SU-DHL-6 (cell line): Measurements from ENCODE around the gene RECK.

Source experiments
- EZH2phosphoT487 ChIP-seq: fragments of 200-600 bp; sonication (generic), shearing (Covaris generic); conservative IDR thresholded peaks from 2 replicates; pipeline ENCODE4 v1.6.1; 2018; ENCODE audit warnings: mild to moderate bottlenecking, antibody characterized with exemption, low read length, moderate library complexity, mixed read lengths
- TF ChIP-seq, protein P1 (sequence below): fragments of 200-600 bp; sonication (generic); IDR thresholded peaks from one replicate; pipeline ENCODE4 v1.5.1; 2017; ENCODE audit warnings: antibody characterized with exemption, mild to moderate bottlenecking, low read length, moderate library complexity; ENCODE audit not compliant: insufficient read depth, poor library complexity, severe bottlenecking

DNA sequence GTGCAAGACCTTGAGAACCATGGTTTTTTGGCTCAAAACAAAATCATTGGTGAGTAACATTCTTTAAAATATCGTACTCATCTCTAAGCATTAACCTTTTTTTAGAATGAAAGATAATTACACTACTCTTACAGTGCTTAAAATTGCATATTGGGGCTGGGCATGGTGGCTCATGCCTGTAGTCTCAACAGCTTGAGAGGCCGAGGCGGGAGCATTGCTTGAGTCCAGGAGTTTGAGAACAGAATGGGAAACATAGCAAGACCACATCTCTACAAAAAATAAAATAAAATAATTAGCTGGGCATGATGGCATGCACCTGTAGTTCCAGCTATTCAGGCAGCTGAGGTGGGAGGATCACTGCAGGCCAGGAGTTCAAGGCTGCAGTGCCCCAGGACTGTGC is 2.9 kb upstream of the RECK start:
- TF ChIP-seq, protein P1, sequence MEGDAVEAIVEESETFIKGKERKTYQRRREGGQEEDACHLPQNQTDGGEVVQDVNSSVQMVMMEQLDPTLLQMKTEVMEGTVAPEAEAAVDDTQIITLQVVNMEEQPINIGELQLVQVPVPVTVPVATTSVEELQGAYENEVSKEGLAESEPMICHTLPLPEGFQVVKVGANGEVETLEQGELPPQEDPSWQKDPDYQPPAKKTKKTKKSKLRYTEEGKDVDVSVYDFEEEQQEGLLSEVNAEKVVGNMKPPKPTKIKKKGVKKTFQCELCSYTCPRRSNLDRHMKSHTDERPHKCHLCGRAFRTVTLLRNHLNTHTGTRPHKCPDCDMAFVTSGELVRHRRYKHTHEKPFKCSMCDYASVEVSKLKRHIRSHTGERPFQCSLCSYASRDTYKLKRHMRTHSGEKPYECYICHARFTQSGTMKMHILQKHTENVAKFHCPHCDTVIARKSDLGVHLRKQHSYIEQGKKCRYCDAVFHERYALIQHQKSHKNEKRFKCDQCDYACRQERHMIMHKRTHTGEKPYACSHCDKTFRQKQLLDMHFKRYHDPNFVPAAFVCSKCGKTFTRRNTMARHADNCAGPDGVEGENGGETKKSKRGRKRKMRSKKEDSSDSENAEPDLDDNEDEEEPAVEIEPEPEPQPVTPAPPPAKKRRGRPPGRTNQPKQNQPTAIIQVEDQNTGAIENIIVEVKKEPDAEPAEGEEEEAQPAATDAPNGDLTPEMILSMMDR: no peak
- no peak for TF ChIP-seq EZH2phosphoT487
